Spleen (tissue), 11 donors: Measurements from ENCODE around the gene PTH1R. TPM values are rescaled to one million over a fixed set of nuclear protein-coding genes. Genes with fewer than 3 reads are reported as not detected.
A peak's percentile ranks its signal among the peaks of the same experiment; 100 is the strongest.

Source experiments
- DNase-seq: peaks from one replicate; pipeline ENCODE4 v3.0.0-alpha.2; 2020
- H3K27ac ChIP-seq, 8 donors: fragments of 200-600 bp; sonication (generic) in 7 of 8; 1 replicate in 4 of 8; 2 replicates in 4 of 8; pipeline versions ENCODE4 v1.5.0 to v1.8.0; 2016 to 2021; ENCODE audit warnings: inconsistent platforms in 4 of 8, mild to moderate bottlenecking in 4 of 8, moderate library complexity in 1 of 8
- H3K27me3 ChIP-seq, 7 donors: fragments of 200-600 bp; sonication (generic) in 6 of 7; replicated peaks in 1 of 7; 1 replicate in 4 of 7; 2 replicates in 3 of 7; pipeline versions ENCODE4 v1.5.0 to v1.8.0; 2016 to 2021; ENCODE audit warnings: inconsistent platforms in 3 of 7, mild to moderate bottlenecking in 1 of 7
- H3K36me3 ChIP-seq, 6 donors: fragments of 200-600 bp; sonication (generic) in 5 of 6; 1 replicate in 4 of 6; 2 replicates in 2 of 6; pipeline versions ENCODE4 v1.5.0 to v1.8.0; 2016 to 2021; ENCODE audit warnings: inconsistent platforms in 2 of 6
- H3K4me1 ChIP-seq, 6 donors: fragments of 200-600 bp; sonication (generic) in 5 of 6; 1 replicate in 3 of 6; 2 replicates in 3 of 6; pipeline versions ENCODE4 v1.5.0 to v1.8.0; 2016 to 2021; ENCODE audit warnings: inconsistent platforms in 3 of 6
- H3K4me3 ChIP-seq, 8 donors: fragments of 200-600 bp; sonication (generic) in 7 of 8; 1 replicate in 4 of 8; 2 replicates in 4 of 8; pipeline versions ENCODE4 v1.5.0 to v1.8.0; 2016 to 2021; ENCODE audit warnings: inconsistent platforms in 4 of 8, mild to moderate bottlenecking in 4 of 8, moderate library complexity in 2 of 8
- H3K9me3 ChIP-seq, 8 donors: fragments of 200-600 bp; sonication (generic) in 7 of 8; 1 replicate in 4 of 8; 2 replicates in 4 of 8; pipeline versions ENCODE4 v1.5.0 to v1.8.0; 2016 to 2021; ENCODE audit warnings: inconsistent platforms in 4 of 8
- CTCF ChIP-seq, 11 experiments: fragments of 200-600 bp in 7 of 11; fragments of 450-650 bp in 4 of 11; sonication (generic) in 4 of 11; IDR thresholded peaks in 8 of 11; conservative IDR thresholded peaks in 3 of 11; 1 replicate in 7 of 11; 2 replicates in 4 of 11; pipeline versions ENCODE4 v1.4.0 to v1.8.0; 2016 to 2021; ENCODE audit warnings: antibody characterized with exemption in 11 of 11, inconsistent platforms in 4 of 11, mild to moderate bottlenecking in 1 of 11
- POLR2A ChIP-seq, 3 donors: fragments of 450-650 bp; IDR thresholded peaks; one replicate each; pipeline ENCODE4 v1.5.1; 2017; ENCODE audit warnings: antibody characterized with exemption in 3 of 3, mild to moderate bottlenecking in 1 of 3
- POLR2AphosphoS5 ChIP-seq, 3 donors: sonication (generic); formaldehyde crosslinking; IDR thresholded peaks; one replicate each; pipeline ENCODE4 v1.5.1; 2017; ENCODE audit warnings: antibody characterized with exemption in 3 of 3
- WGBS, 5 donors: extraction: QIAGEN DNeasy Blood & Tissue Kit in 3 of 5; methylation state at CpG; one replicate each; pipeline versions ENCODE4 v1.1.5 to v1.1.7; 2013 to 2018; 5-methylcytosine and 5-hydroxymethylcytosine counted together
- intact Hi-C: fragments of 100-400 bp; cut with DNase I; formaldehyde crosslinking; loops from one replicate; pipeline ENCODE4 v1.15.0; 2023; ENCODE audit warnings: low total_unique reads
- polyA plus RNA-seq, 3 donors: library from polyadenylated mRNA; stranded (reverse); fragments of 200-250 nt; gene quantifications; one replicate each; pipeline ENCODE4 v1.2.1, GENCODE V29; 2013
- total RNA-seq, 7 donors: library from RNA; depleted of rRNA in 3 of 7; stranded (reverse); fragments of >200 nt in 3 of 7; fragmentation: NEBNext Ultra II Directional in 4 of 7; extraction: Animal tissue kit (Norgen Biotek cat#: 25700) in 4 of 7; gene quantifications; one replicate each; pipeline versions ENCODE4 v1.1.0 to v1.2.1, GENCODE V29; 2016 to 2021
- donor health status: healthy with polysubstance abuse.
- donor health status: DM: no; HTN: no; CAD: no; lungs with moderate emphysema.
- donor health status: DM: no; HTN: no; CAD: no.
- donor health status: Bipolar disorder and iron deficiency.
- donor health status: healthy.
- donor health status: DM: no; HTN: no; CAD: no.
- donor health status: DM: yes; HTN: yes; CAD: no.

PTH1R gene
- total and polyA plus RNA-seq, 10 donors = 5.1 to 190 (median 34.1) TPM

GRCh38 chr3:46853441-46854415, 23.8 kb upstream of the PTH1R start:
- peak; percentile 65 for DNase-seq
- Histone ChIP-seq H3K4me3 (no peak overlapping the region), H3K9me3 (no peaks in the 10 kb centered on the region), H3K27ac (no peak overlapping the region), H3K27me3 (peaks cover 0 to 6% (median 0%) of the 10 kb centered on the region in 7 donors), H3K4me1 (no peaks in the 10 kb centered on the region), H3K36me3 (no peaks in the 10 kb centered on the region)
- intact Hi-C loops = no loop called here
- TF ChIP-seq CTCF (IDR thresholded peaks at IDR 0.05 in 8 of 11, conservative IDR thresholded peaks at IDR 0.05 in 3 of 11) = no peak
- TF ChIP-seq POLR2A (IDR thresholded peaks at IDR 0.05) = no peak
- TF ChIP-seq POLR2AphosphoS5 (IDR thresholded peaks at IDR 0.05) = no peak
- WGBS, 5 donors = 79 to 90% (median 84%) methylated on average over 12 to 15 of the region's 15 CpGs

DNA sequence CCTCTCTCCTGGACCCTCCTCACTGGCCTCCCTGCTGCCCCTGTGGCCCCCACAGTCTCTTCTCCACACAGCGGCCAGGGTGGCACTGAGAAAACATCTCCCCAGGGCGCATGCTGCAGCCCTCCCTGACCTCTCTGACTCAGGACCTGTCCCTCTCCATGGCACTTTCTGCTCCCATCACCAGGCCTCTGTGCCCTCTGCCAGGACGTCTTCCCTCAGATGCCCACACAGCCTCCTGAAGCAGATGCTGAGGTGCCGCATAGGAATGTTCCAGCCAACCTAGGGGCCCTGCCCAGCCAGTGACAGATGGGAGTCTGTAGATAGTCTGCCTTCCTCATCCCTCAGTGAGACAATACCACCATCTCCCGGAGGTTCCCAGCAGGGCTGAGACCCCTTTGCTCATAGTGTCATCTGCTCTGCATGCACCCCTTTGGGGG, 22.9 kb upstream of the PTH1R start:
- WGBS, 5 donors = 72 to 91% (median 82%) methylated on average over 5 of the region's 5 CpGs
- peaks cover 0 to 3% (median 0%) of the 10 kb centered on the region in 6 donors for H3K4me1 ChIP-seq
- H3K4me3 ChIP-seq = no peak overlapping the region
- H3K36me3 ChIP-seq = no peaks in the 10 kb centered on the region
- H3K27me3 ChIP-seq = peaks cover 0 to 6% (median 0%) of the 10 kb centered on the region in 7 donors
- intact Hi-C loops = no loop called here
- TF ChIP-seq POLR2A (IDR thresholded peaks at IDR 0.05) (no peak), CTCF (IDR thresholded peaks at IDR 0.05 in 8 of 11, conservative IDR thresholded peaks at IDR 0.05 in 3 of 11) (no peak), POLR2AphosphoS5 (IDR thresholded peaks at IDR 0.05) (no peak)
- no peaks in the 10 kb centered on the region for H3K9me3 ChIP-seq
- peak; percentile 46 for DNase-seq
- no peak overlapping the region for H3K27ac ChIP-seq

- TF ChIP-seq CTCF (IDR thresholded peaks at IDR 0.05 in 8 of 11, conservative IDR thresholded peaks at IDR 0.05 in 3 of 11) (no peak), POLR2AphosphoS5 (IDR thresholded peaks at IDR 0.05) (no peak), POLR2A (IDR thresholded peaks at IDR 0.05) (no peak)
- intact Hi-C loops = no loop called here
- H3K27ac ChIP-seq = no peak overlapping the region
- 78 to 94% (median 90%) methylated on average over 16 to 17 of the region's 17 CpGs for WGBS, 5 donors
- peaks cover 0 to 6% (median 0%) of the 10 kb centered on the region in 7 donors for H3K27me3 ChIP-seq
- DNase-seq = peak; percentile 43
- H3K9me3 ChIP-seq = no peaks in the 10 kb centered on the region
- peaks cover 0 to 9% (median 2%) of the 10 kb centered on the region in 6 donors for H3K4me1 ChIP-seq
- H3K4me3 ChIP-seq = no peak overlapping the region
- no peaks in the 10 kb centered on the region for H3K36me3 ChIP-seq
Observed at GRCh38 chr3:46856576-46857471, 20.7 kb upstream of the PTH1R start.
